GM21825 (cell line): Measurements from ENCODE around the gene RAB11FIP5.
"Not testable (repeated sequence)": the region's sequence is repeated elsewhere in the genome, so short reads cannot be mapped to it uniquely, and the experiment has no call there.

Experiments used
- ATAC-seq: cut with Tn5 transposase; IDR thresholded peaks from one replicate; pipeline ENCODE4 v1.9.1; 2021; ENCODE audit warnings: mild to moderate bottlenecking, moderate library complexity; ENCODE audit not compliant: unreplicated experiment

RAB11FIP5 gene, protein sequence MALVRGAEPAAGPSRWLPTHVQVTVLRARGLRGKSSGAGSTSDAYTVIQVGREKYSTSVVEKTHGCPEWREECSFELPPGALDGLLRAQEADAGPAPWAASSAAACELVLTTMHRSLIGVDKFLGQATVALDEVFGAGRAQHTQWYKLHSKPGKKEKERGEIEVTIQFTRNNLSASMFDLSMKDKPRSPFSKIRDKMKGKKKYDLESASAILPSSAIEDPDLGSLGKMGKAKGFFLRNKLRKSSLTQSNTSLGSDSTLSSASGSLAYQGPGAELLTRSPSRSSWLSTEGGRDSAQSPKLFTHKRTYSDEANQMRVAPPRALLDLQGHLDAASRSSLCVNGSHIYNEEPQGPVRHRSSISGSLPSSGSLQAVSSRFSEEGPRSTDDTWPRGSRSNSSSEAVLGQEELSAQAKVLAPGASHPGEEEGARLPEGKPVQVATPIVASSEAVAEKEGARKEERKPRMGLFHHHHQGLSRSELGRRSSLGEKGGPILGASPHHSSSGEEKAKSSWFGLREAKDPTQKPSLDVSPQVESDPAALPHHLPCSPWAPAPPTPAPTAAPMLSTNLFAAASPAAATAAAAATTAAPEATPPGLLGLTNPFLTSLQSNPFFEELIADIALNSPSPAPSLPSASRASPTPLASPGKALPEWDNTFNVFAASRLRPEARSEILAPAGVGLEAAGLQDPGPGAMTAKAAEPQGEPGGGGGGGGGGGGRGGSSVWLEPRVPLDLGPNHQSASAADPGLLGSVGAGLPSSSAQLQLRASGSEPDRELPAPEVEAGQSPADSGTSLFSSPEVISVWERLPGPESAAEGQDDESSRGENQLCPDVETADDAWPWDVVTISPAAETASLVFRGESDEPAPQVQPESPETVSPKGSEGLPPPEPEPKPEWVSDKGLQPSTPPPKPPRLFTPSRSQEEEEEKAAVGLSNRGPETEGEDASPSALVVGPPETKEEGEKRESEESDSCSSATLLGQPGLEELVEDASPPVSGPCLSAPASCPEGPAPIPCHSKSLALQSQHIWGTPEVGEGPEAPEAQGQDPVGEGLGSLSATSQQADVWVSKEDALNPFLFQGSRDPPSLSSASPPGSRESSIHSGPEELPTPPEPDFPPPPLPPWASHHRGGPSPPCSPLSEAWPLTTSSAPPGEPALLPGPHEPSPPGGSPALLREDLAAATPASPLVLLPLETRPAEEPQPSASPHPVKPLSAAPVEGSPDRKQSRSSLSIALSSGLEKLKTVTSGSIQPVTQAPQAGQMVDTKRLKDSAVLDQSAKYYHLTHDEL (N-terminal part only)

DNA sequence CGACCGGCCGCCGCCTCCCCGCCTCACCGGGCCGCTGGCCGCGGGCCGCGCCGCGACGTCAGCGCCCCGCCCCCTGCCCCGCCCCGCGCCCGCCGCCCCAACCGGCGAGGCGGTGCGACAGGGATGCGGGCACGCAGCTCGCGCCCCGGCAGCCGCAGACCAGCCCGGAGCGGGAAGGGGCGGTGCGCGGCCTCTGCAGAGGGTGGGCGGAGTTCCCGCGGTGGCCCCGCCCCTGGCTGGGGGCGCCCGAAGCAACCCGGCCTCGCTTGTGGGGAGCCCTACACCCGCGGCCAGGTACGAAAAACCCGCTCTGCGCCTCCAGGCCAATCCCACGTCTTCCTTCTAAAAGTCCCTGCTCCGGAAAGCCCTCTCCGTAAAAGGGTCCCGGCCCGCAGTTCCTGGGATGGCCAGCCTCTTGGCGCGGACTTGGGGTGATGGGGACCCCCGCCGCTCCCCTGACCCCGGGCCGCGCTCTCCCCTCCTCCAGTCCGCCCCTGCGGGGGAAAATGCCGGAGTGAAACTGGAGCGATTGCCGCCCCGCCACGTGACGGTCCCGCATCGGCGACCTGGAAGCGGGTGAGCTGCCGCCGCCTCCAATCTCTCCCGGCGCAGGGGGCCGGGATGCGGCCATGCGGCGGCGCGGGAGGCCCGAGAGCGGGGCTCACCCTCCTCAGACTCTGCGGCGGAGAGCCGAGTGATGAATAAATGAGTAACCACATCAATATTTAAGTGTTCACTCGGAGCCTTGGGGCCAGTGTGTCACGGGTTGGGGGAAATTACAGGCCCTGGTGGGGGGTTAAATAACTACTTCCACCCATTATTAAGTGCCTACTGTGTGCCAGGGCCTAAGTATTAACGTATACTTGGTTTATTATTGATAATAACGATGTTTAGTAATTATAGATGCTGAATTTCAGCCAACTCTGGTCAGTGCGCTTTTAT, at the start of gene RAB11FIP5:
Gene RAB11FIP5 (minus strand): TSS at position 36 of the 942 bp plus-strand sequence. CDS start 171 bp downstream, outside the sequence.
- peak; percentile 71 for ATAC-seq

DNA sequence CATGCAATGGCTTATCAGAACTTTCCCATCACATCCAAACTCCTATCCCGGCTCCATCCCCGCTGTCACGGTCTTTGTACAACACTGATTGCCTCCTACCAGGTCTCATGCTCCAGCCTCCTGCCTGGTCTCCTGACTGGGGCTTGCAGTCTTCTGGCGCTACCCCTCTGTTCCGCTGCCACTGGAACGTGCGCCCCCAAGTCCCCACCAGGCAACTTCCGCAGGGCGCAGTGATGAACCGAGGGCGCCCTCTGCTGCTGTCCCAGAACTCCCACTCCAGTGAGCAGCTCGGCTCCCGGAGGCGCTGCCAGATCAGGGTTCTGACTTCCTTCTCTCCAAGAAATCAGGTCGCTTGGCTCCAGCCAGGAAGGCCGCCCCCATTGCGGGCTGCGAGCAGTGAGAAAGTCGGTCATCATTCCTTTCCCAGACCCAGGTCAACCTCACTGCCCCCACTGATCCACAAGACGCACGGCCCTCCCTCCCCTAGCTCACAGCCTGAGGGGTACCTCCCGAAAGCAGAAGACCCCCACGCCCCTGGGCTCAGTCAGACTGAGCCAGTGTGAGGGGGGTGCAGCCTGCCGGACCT, 43.9 kb upstream of the RAB11FIP5 start:
- ATAC-seq, result no peak

DNA sequence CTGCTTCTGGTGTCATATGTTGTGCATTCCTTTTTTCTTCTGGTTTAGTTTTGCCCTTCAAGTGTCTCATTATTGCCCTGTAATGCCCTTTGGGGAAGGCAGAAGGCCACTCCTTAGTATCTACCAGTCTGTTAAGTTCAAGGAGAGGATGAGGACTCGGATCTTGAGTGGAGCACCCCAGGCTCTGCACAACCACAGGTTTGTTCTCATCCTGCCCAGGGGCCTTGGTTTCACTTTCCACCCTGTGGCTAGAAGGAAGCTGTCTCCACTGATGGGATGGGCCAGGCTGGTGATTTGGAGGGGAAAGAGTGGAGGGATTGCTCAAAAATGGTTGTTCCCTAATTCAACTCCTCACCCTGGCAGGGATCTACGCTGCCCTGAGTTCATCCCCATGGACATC, 30.2 kb upstream of the RAB11FIP5 start:
- ATAC-seq, result no peak

DNA sequence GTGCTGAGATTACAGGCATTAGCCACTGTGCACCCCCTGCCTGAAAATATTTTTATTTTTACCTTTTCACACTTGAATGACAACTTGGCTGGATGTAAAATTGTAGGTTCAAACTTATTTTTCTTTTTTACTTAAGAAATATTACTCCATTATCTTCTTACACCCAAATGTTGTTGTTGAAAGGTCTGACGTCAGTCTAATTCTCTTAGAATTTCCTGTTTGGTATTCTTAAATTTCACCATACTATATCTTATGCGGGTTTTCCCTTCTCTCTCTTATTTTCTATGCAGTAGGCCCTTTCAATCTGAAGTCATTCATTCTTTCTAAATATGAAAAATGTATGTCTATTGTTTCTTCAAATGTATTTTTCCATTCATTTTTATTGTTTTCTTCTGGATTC, 29.1 kb upstream of the RAB11FIP5 start:
- no peak for ATAC-seq

DNA sequence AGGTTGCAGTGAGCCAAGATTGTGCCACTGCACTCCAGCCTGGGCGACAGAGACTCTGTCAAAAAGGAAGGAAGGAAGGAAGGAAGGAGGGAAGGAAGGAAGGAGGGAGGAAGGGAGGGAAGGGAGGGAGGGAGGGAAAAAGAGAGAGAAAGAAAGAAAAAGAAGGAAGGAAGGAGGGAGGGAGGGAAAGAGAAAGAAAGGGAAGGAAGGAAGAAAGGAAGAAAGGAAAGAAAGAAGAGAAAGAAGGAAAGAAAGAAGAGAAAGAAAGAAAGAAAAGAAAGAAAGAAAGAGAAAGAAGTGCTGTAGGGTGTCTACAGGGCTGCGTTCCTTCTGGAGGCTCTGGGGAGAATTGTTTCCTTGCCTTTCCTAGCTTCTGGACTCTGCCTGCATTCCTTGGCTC, 22.5 kb upstream of the RAB11FIP5 start:
- no peak for ATAC-seq

DNA sequence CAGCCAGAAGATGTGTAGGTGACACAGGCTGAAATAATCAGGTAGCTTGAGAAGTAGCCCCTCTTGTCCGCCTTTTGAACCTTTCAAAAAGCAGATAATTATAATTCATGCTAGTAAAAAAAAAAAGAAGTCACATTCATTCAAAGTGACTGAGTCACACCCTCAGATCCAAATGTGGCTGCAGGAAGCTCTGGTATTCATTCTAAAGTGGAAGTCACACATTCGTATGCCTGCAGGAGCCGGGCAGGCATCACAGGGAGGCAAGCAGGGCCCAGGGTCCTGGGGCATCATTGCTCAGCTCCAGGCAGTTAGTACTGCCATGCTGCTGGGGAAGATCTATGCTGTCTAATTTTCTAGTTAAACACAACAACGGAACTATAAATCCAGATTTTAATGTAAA, 21.7 kb upstream of the RAB11FIP5 start:
- no peak for ATAC-seq

DNA sequence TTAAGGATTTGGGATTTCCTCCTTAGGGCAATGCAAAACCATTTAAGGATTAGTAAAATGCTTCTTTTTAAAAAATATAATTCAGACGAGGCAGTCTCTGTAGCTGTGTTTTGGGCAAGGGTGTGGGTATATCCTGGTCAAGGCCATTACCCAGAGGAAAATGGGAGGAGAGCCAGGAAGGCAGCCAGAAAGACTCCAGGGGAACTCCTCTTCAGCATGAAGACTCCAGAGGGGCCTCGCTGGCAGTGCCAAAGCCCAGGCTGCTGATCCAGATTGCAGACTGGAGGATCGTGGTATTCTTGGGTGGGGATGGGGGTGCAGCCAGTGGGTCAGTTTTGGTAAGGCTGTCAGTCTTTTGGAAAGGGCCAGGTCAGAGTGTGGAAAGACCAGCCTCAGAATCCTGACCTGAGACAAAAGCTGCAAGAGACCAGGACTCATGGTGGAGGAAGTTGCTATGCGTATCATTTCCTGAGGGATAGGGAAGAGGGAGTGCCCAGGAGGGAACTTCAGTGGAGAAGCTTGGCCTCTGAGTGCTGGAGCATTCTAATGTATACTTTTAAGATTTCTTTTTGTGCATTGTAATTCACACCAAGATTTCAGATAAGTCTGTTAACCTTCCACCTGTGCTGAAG, 20.9 kb upstream of the RAB11FIP5 start:
- ATAC-seq, result no peak

DNA sequence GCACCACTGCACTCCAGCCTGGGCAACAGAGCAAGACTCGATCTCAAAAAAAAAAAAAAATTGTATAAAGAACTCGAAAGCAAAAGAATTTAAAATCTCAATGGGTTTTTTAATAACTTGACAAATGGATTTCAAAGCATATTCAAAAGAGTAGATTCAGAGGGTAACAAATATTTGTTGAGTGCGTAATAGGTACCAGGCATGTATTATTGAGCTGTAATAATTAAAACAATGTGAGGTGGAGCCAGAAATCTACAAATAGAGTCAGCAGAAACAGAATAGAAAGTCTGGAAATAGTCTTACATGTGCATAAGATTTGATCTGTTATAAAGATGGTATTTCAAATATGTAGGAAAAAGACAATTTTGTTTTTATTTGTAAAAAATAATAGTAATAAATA, 19.1 kb upstream of the RAB11FIP5 start:
- ATAC-seq, result no peak

DNA sequence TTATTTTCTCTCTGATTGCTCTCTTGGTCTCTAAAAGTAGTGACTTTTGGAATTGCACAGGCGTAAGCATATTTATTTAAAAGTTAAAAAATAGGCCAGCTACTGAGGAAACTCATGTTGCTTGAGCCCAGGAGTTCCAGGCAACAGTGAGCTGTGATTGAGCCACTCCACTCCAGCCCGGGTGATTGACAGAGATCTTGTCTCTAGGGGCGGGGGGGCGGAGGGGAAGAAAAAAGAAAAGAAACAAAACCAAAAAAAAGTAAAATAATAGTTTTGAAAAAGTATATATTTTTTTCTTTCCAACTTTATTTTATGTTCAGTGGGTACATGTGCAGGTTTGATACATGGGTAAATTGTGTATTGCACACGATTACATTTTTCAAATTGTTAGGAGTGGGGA, 18.0 kb upstream of the RAB11FIP5 start:
- no peak for ATAC-seq

DNA sequence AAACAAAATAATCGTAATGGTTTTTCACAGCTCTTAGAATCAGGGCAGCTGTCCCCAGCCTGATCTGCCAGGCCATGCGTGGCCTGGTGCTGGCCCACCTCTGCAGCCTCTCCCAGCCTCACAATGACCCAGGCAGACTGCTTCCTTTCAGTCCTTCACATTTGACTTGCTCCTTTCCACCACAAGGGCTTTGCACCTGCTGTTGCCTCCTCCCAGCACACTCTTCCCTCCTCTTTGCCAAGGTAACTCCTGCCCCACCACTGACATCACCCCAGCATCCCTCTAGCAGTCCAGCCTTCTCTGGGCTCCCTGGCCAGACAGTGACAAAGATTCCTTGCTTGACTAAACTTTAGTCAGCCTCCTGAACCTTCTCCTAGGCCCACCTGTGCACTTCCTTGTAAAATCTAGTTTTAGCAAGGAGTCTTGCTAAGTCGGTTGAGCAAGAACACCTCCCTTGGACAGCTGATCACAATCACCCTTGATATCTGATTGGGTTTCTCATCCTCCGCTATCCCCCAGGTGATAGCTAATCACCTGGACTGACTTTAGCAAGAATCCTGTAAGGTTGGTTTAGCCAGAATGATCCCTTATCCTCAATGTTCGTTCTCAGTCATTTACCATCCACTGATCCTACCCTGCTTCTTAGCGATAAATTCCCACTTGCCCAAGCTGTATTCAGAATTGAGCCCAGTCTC, 16.2 kb upstream of the RAB11FIP5 start:
- no peak for ATAC-seq

DNA sequence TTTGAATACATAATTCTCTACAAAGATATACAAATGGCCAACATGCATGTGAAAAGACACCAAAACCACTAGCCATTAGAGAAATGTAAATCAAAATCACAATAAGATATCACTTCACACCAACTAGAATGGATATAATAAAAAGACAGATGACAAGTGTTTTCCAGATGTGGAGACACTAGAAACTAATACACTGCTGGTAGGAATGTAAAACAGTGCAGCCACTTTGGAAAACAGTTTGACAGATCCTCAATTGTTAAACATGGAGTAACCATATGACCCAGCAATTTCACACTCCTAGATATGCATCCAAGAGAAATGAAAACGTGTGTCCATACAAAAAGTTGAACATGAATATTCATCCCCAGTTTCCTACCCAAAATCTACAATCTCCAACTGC, 9.8 kb upstream of the RAB11FIP5 start:
- ATAC-seq, result no peak

DNA sequence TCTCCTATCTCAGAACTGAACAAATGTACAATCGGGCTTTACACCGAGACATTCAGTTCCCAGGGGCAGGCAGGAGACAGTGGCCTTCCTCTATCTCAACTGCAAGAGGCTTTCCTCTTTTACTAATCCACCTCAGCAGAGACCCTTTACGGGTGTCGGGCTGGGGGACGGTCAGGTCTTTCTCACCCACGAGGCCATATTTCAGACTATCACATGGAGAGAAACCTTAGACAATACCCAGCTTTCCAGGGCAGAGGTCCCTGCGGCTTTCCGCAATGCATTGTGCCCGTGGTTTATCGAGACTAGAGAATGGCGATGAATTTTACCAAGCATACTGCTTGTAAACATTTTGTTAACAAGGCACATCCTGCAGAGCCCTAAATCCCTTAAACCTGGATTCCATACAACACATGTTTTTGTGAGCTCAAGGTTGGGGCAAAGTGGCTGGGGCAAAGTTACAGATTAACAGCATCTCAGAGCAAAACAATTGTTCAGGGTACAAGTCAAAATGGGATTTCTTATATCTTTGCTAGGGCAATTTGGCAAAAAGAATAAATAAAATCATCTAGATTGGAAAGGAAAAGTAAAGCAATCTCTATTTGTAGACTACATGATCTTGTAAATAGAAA, 7.0 kb upstream of the RAB11FIP5 start:
- not testable (repeated sequence) for ATAC-seq

DNA sequence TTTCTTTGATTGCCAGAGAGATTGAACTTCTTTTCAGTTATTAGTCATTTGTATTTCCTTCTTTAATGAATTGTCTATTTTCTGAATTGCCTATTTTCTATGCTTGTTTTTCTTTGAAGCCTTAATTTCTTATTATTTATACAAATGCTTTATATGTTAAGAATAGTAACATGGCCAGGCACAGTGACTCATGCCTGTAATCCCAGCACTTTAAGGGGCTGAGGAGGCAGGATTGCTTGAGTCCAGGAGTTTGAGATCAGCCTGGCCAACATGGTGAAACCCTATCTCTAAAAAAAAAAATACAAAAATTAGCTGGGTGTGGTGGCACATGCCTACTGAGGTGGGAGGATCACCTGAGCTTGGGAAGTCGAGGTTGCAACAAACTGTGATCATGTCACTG, 4.7 kb upstream of the RAB11FIP5 start:
- no peak for ATAC-seq

DNA sequence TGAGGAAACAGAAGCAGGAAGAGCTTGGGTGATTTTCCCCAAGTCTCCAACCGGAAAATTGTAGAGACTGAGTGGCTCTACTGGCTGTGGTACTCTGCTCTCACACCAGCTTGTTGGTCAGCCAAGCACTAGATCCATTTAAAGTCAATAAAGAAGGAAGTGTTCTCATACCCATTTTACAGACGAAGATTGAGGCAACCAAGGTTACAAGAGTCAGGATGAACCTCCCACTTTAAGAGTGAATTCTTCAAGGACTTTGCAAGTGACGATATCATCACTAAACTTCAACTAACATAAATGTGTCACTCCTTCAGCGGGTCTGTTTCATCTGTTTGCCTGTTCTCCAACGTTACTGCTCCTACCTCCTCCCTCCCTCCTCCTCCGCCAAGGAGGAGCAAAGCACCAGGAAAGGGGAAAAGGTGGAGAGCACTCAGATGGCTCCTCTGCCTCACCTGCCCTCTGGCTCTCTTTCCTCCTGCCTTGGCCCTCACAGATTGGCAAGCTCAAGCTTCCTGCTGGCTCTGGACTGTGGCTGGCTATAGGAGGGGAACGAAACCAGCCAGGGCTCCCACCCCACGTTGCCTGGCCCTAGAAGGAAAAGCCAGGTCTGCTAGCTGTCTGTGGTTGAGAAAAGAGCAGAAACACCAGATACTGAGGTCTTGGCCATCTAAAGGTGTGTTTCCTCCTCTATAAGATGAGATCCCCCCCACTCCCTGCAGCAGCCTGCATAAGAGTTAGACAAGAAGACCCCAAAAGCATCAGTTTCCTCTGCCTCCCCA, 3.6 kb upstream of the RAB11FIP5 start:
- no peak for ATAC-seq

DNA sequence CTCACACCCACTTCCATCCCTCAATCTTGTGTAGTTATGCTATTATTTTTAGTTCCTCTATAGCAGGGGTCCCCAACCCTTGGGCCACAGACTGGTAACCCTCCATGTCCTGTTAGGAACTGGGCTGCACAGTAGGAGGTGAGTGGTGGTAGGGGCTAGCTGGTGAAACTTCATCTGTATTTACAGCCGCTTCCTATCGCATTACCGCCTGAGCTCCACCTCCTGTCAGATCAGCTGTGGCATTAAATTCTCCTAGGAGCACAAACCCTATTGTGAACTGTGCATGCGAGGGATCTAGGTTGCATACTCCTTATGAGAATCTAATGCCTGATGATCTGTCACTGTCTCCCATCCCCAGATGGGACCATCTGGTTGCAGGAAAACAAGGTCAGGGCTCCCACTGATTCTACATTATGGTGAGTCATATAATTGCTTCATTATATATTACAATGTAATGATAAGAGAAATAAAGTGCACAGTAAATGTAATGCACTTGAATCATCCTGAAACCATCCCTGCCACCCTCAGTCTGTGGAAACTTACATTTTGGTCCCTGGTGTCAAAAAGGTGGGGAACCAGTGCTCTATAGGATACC, 1.6 kb upstream of the RAB11FIP5 start:
- no peak for ATAC-seq

DNA sequence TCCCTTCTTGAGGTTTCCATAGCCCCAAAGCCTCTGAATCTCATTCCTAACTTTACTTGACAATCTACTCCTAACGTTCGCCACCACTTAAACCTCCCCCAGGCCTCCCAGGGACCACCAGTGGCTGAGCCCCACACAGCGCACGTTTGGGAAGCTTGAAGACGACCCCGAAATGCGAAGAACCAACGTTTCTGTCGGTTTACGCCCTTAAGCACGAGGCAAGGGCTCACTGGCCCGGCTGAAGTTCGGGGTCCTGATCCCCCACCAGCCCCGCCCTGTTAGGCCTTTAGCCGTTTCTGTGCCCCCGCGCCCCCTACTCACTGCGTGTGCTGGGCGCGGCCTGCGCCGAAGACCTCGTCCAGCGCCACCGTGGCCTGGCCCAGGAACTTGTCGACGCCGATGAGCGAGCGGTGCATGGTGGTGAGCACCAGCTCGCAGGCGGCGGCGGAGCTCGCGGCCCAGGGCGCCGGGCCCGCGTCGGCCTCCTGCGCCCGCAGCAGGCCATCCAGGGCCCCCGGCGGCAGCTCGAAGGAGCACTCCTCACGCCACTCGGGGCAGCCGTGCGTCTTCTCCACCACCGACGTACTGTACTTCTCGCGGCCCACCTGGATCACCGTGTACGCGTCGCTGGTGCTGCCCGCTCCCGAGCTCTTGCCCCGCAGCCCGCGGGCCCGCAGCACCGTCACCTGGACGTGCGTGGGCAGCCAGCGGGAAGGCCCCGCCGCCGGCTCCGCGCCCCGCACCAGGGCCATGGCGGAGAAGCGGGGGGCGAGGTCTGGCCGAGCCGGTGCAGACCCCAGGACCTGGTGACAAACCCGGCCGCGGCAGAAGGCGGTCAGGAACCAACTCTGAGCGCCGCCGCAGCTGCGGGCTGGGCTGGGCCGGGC, 479 bp downstream of the RAB11FIP5 start:
- peak; percentile 22 for ATAC-seq
